Vagina (tissue), 2 donors: Measurements from ENCODE around the gene MRPS35.

Experiments
- POLR2A ChIP-seq, 2 donors: fragments of 450-650 bp; IDR thresholded peaks; one replicate each; pipeline ENCODE4 v1.6.1; 2017; ENCODE audit warnings: antibody characterized with exemption in 2 of 2, mild to moderate bottlenecking in 2 of 2, moderate library complexity in 2 of 2
- POLR2AphosphoS5 ChIP-seq, 2 donors: sonication (generic); formaldehyde crosslinking; IDR thresholded peaks; one replicate each; pipeline ENCODE4 v1.9.0; 2017; ENCODE audit warnings: antibody characterized with exemption in 2 of 2, mild to moderate bottlenecking in 2 of 2, low read depth in 1 of 2; ENCODE audit not compliant: insufficient read depth in 1 of 2
- TF ChIP-seq, protein P1 (sequence below), 3 experiments: fragments of 450-650 bp in 2 of 3; fragments of 200-600 bp in 1 of 3; sonication (generic) in 1 of 3; IDR thresholded peaks; one replicate each; pipeline ENCODE4 v1.5.1; 2017 to 2019; ENCODE audit warnings: antibody characterized with exemption in 3 of 3, mild to moderate bottlenecking in 2 of 3, moderate library complexity in 2 of 3

DNA sequence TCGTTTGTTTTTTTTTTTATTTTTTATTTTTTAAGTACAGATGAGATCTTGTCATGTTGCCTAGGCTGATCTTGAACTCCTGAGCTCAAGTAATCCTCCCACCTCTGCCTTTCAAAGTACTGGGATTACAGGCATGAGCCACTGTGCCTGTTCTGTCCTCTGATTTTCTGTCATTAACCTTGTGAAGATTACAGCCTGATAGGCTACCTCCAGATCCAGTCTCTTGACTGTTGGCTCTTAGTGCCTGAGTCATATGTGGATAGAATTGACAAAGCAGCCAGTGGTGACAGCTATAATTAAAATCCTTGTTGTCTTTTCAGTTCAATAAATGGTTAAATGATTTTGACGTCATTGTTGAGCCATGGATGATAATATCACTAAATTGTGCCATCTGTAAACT is 35.6 kb upstream of the MRPS35 start:
- TF ChIP-seq, protein P1, sequence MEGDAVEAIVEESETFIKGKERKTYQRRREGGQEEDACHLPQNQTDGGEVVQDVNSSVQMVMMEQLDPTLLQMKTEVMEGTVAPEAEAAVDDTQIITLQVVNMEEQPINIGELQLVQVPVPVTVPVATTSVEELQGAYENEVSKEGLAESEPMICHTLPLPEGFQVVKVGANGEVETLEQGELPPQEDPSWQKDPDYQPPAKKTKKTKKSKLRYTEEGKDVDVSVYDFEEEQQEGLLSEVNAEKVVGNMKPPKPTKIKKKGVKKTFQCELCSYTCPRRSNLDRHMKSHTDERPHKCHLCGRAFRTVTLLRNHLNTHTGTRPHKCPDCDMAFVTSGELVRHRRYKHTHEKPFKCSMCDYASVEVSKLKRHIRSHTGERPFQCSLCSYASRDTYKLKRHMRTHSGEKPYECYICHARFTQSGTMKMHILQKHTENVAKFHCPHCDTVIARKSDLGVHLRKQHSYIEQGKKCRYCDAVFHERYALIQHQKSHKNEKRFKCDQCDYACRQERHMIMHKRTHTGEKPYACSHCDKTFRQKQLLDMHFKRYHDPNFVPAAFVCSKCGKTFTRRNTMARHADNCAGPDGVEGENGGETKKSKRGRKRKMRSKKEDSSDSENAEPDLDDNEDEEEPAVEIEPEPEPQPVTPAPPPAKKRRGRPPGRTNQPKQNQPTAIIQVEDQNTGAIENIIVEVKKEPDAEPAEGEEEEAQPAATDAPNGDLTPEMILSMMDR (IDR thresholded peaks at IDR 0.05), result no peak
- no peak for TF ChIP-seq POLR2A (IDR thresholded peaks at IDR 0.05)
- no peak for TF ChIP-seq POLR2AphosphoS5 (IDR thresholded peaks at IDR 0.05; ENCODE audit: insufficient read depth in 1 of 2, low read depth in 1 of 2)
